VCaP (cell line): Measurements from ENCODE around the gene GARIN5A.
A peak's percentile ranks its signal among the peaks of the same experiment; 100 is the strongest.

ENCODE experiments used
- H3K27ac ChIP-seq: fragments of 450-650 bp; 2 replicates; pipeline ENCODE4 v1.5.1; 2017
- TF ChIP-seq, protein P1 (sequence below): fragments of 450-650 bp; conservative IDR thresholded peaks from 2 replicates; pipeline ENCODE4 v1.5.1; 2017; ENCODE audit warnings: mild to moderate bottlenecking, moderate library complexity

Gene GARIN5A

DNA sequence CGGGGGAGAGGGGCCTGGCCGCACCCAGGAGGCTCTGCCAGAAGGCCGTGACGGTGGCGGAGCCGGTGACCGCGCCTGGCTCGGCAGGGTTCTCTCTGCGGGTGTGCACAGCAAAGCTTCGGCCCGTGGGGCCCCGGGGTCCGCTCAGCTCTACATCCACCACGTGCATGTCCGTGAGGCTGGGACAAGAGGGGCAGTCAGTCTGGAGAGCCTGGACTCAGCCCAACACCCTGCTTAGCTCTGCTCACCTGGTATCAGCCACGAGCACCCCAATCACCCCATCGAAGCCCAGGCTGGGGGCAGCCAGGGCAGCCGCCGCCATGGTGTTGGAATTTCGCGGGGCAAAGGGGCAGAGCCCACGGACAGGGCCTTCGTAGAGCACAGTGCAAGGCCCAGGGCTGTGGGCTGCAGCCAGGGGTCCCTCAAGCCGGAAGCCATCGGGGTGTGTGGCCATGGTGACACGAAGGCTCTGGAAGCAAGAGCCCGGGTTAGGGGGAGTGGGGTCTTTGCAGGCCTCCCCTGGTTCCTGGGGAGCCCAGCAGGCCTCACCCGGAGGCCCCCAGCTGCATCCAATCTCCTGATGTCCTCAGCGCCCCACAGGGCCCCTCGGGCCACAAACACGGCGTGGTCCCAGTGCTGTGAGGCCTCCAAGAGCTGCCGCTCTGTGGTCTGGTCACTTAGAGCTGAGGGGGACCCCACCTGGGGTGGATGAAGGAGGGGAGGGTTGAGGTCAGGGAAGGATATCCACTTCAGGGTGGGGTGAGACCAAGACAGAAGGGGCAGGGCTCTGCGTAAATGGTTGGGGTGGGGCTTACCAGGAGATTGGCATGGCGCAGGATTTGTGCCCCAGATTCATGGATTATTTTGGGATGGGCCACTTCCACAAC lies 35.7 kb upstream of the GARIN5A start:
- TF ChIP-seq, protein P1, sequence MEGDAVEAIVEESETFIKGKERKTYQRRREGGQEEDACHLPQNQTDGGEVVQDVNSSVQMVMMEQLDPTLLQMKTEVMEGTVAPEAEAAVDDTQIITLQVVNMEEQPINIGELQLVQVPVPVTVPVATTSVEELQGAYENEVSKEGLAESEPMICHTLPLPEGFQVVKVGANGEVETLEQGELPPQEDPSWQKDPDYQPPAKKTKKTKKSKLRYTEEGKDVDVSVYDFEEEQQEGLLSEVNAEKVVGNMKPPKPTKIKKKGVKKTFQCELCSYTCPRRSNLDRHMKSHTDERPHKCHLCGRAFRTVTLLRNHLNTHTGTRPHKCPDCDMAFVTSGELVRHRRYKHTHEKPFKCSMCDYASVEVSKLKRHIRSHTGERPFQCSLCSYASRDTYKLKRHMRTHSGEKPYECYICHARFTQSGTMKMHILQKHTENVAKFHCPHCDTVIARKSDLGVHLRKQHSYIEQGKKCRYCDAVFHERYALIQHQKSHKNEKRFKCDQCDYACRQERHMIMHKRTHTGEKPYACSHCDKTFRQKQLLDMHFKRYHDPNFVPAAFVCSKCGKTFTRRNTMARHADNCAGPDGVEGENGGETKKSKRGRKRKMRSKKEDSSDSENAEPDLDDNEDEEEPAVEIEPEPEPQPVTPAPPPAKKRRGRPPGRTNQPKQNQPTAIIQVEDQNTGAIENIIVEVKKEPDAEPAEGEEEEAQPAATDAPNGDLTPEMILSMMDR: no peak
- H3K27ac ChIP-seq: peak overlapping the region; percentile 66; the same call in 1 of the 2 replicates

DNA sequence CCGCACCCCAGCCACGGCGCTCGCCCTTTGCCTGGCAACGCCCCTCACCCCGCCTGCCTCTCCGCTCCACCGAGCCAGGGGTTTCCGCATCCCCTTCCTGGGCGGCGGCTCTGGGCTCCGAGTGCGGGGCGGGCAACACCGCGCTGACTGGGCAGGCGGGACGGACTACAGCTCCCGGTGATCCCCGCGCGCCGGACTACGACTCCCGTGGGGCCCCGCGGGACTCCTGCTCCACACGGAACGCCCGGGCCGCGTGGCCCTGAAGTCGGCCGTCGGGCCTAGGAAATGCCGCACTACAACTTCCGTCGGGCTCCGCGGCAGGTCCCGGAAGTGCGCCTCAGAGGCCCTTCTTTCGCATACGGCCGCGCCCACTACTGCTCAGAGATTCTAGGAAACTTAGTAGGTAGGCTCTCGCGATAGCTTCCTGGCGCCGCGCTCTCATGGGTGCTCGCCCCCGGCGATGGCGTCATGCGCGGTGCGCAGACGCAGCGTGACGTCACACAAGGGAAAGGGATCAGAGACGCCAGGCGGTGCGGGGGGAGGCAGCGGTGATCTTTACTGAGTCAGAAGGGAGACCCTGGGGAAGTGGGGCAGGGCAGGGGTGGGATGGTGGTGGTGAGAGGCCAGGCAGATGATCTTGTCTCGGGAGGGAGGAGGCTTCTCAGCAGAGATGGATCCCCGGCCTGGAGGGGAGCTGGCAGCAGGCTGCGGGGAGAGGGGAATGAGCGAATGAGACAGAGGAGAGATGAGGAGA lies 34.6 kb upstream of the GARIN5A start, which contains the start of gene JOSD2:
Gene JOSD2 (minus strand): TSS at position 123 of the 754 bp plus-strand sequence. CDS start 760 bp downstream, outside the sequence.
- peak within 1 kb of the TSS; percentile 66 for H3K27ac ChIP-seq
- TF ChIP-seq, protein P1: no peak

DNA sequence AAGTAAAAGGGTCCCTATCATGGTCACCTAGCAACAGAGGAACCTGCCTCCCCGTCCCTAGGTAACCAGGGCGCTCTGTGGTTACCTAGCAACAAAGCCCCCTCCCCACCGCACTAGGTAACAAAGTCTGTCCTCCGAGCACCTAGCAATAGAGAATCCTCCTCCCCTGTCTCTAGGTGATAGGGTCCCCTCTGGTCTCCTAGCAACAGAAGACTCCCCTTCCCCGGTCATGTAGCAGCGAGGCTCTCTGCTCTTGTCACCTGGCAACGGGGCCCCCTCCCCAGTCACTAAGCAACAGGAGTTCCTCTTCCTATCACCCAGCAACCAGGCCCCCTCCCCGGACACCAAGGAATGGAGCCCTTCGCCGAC lies 34.0 kb upstream of the GARIN5A start:
- H3K27ac ChIP-seq: peak overlapping the region; percentile 66
- TF ChIP-seq, protein P1: no peak

DNA sequence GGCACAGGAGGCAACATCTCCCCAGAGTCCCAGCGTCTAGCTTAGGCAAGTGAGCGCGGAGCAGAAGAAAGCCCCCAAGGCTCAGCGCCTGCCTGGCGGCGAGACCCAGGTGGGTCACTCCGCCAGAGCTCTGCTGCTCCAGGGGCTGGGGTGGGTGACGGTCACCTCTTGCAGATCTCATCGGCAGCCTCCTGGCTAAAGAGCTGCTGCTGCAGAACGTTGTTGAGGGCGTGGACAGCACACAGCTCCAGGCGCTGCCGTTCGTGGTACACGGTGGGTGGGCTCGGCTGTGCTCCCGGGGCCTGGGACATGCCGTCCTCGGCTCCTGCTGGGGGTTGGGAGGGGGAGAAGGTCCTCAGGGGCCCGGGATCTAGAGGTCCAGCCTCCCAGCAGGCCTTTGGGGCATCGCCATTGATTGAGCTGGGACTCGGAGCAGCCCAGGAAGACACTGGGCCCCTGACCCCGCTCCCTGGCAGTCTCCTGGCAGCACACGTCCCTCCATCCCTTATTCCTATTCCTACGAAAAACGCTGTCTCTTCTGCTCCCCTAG lies 33.5 kb upstream of the GARIN5A start:
- TF ChIP-seq, protein P1: no peak
- peak overlapping the region; percentile 66; the same call in 1 of the 2 replicates for H3K27ac ChIP-seq

DNA sequence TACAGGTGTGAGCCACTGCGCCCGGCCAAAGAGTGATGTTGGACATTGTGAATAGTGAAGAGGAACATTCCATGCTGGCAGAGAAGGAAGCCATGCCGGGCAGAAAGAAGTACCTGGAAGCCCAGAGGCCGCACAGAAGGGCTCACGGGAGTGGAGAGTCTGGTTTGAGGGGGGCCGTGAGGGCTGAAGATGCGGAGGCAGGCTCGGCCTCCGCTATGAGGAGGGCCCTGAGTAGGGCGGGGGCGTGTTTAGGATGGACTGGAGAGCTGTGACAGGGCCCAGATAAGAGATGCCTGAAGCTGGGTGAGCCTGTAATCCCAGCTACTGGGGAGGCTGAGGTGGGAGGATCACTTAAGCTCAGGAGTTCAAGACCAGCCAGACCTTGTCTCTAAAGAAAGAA lies 32.7 kb upstream of the GARIN5A start:
- TF ChIP-seq, protein P1: no peak

DNA sequence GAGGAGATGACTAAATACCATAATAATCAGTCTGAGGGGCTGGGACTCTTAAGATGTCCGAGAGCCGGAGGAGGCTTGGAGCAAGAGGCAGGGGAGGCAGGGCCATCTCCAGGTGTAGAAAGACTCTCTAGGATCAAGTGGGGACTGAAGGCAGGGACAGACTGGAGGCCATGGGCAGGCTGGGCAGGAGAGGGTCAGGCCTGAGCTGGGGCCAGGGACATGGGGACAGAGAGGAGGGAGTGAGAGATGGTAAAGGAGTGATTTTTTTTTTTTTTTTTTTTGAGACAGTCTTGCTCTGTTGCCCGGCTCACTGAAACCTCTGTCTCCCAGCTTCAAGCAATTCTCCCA lies 32.2 kb upstream of the GARIN5A start:
- H3K27ac ChIP-seq: no peak overlapping the region
- TF ChIP-seq, protein P1: no peak

More for the DNA sequence above, 32.7 kb upstream of the GARIN5A start:
- H3K27ac ChIP-seq: no peak overlapping the region

DNA sequence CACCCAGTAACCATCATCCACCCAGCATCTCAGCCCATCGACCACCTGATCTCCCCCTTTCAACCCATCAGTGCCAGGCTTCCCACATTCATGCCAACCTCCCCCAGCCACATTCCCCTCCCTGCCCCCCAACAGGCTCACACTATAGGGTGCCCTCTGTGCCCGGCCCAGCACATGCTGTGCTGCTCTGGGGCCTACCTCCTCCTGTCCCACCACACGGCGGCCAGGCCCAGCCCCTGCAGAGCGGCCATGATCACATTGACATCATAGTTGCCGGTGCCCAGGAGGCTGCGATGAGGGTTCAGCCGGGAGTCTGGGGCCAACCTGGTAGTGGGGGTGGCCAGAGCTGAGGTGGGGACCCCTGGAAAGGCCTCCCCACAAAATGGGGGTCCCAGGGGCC lies 30.7 kb upstream of the GARIN5A start:
- TF ChIP-seq, protein P1: no peak

More for the DNA sequence above, 30.7 kb upstream of the GARIN5A start:
- H3K27ac ChIP-seq: no peak overlapping the region
